ENCODE results near the gene CARD8. TPM values are rescaled to one million over a fixed set of nuclear protein-coding genes. Genes with fewer than 3 reads are reported as not detected.

Gene CARD8
- total and polyA plus RNA-seq, 5 donors from 2014 or later = 85.9 to 179 (median 91.9) TPM

DNA sequence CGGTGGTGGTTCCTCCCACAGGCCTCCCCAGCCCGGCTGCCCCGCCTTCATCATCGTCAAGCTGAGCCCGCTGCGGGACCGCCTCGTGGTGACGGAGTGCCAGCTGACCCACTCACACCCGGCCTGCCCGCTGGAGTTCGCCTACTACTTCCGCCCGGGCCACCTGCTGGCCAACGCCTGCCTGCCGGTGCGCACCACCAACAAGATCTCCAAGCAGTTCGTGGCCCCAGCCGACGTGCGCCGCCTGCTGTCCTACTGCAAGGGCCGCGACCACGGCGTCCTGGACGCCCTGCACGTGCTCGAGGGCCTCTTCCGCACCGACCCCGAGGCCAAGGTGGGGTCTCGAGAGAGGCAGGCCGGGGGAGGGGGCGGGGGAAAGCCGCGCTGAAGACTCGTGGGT is 73.3 kb downstream of the CARD8 start:
- no peak overlapping the region for H3K4me3 Mint-ChIP-seq
- no peaks in the 10 kb centered on the region for H3K36me3 ChIP-seq (ENCODE audit: control insufficient read depth, insufficient read depth, low read length)
- no peak for DNase-seq
- peaks cover 0 to 3% (median 0%) of the 10 kb centered on the region in 4 donors for H3K4me1 Mint-ChIP-seq
- H3K27me3 ChIP-seq (ENCODE audit: control insufficient read depth, insufficient read depth, low read length) = no peaks in the 10 kb centered on the region
- no peaks in the 10 kb centered on the region for H3K27me3 Mint-ChIP-seq
- H3K36me3 Mint-ChIP-seq = peaks cover 22% of the 10 kb centered on the region
- no peaks in the 10 kb centered on the region for H3K4me1 ChIP-seq (ENCODE audit: control insufficient read depth, insufficient read depth, low read length, poor library complexity, severe bottlenecking)
- no peak overlapping the region for H3K27ac ChIP-seq (ENCODE audit: insufficient read depth, low read length, poor library complexity, severe bottlenecking)
- no peak overlapping the region for H3K4me3 ChIP-seq (ENCODE audit: low read depth, low read length)
- no peak overlapping the region for H3K27ac Mint-ChIP-seq
- peaks cover 5 to 11% of the 10 kb centered on the region in 2 experiments for H3K9me3 ChIP-seq (ENCODE audit: control insufficient read depth in 2 of 2, low read length in 2 of 2)
- peaks cover 0 to 9% (median 2%) of the 10 kb centered on the region in 7 donors for H3K9me3 Mint-ChIP-seq
- no peak for ATAC-seq (ENCODE audit: low read depth in 2 of 2)

GRCh38 chr19:48181505-48181904 is 74.2 kb downstream of the CARD8 start:
- H3K36me3 Mint-ChIP-seq = peaks cover 23% of the 10 kb centered on the region
- peaks cover 0 to 9% (median 2%) of the 10 kb centered on the region in 7 donors for H3K9me3 Mint-ChIP-seq
- H3K27me3 Mint-ChIP-seq = no peaks in the 10 kb centered on the region
- no peak overlapping the region for H3K4me3 Mint-ChIP-seq
- peaks cover 0 to 3% (median 0%) of the 10 kb centered on the region in 4 donors for H3K4me1 Mint-ChIP-seq
- Histone ChIP-seq H3K36me3 (ENCODE audit: control insufficient read depth, insufficient read depth, low read length) (no peaks in the 10 kb centered on the region), H3K27me3 (ENCODE audit: control insufficient read depth, insufficient read depth, low read length) (no peaks in the 10 kb centered on the region), H3K9me3 (ENCODE audit: control insufficient read depth in 2 of 2, low read length in 2 of 2) (peaks cover 5 to 11% of the 10 kb centered on the region in 2 experiments), H3K4me3 (ENCODE audit: low read depth, low read length) (no peak overlapping the region), H3K27ac (ENCODE audit: insufficient read depth, low read length, poor library complexity, severe bottlenecking) (no peak overlapping the region), H3K4me1 (ENCODE audit: control insufficient read depth, insufficient read depth, low read length, poor library complexity, severe bottlenecking) (no peaks in the 10 kb centered on the region)
- H3K27ac Mint-ChIP-seq = no peak overlapping the region
- DNase-seq (no peak), ATAC-seq (ENCODE audit: low read depth in 2 of 2) (no peak)

DNA sequence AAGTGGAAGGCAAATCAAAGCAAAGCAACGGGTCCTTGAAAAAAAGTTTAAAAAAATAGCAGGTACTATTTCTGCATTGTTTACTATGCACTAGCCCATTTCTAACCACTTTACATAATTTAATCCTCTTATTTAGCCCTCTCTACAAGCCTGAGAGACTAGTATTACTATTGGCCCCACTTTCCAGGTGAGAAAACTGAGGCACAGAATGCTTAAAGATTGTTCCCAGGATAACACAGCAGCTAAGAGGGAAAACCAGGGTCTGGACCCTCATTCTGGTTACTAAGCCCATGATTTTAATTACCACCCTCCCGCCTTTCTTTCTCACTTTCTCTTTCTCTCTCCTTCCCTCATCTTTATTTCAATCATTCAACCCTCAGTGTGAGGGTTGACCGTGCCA is 79.5 kb downstream of the CARD8 start:
- Histone ChIP-seq H3K4me3 (ENCODE audit: low read depth, low read length) (no peak overlapping the region), H3K4me1 (ENCODE audit: control insufficient read depth, insufficient read depth, low read length, poor library complexity, severe bottlenecking) (peaks cover 7% of the 10 kb centered on the region), H3K9me3 (ENCODE audit: control insufficient read depth in 2 of 2, low read length in 2 of 2) (peaks cover 0 to 3% of the 10 kb centered on the region in 2 experiments), H3K27ac (ENCODE audit: insufficient read depth, low read length, poor library complexity, severe bottlenecking) (no peak overlapping the region), H3K27me3 (ENCODE audit: control insufficient read depth, insufficient read depth, low read length) (no peaks in the 10 kb centered on the region), H3K36me3 (ENCODE audit: control insufficient read depth, insufficient read depth, low read length) (peaks cover 18% of the 10 kb centered on the region)
- Mint-ChIP-seq H3K9me3 (peaks cover 0 to 2% (median under 1%) of the 10 kb centered on the region in 7 donors), H3K27ac (peak overlapping the region in 1 of 3 donors; percentile 77), H3K4me1 (peaks cover 0 to 15% (median 4%) of the 10 kb centered on the region in 4 donors), H3K36me3 (peaks cover 36% of the 10 kb centered on the region), H3K4me3 (no peak overlapping the region), H3K27me3 (no peaks in the 10 kb centered on the region)
- ATAC-seq (ENCODE audit: low read depth in 2 of 2) = no peak
- no peak for DNase-seq

GRCh38 chr19:48175578-48175977 is 80.1 kb downstream of the CARD8 start:
- Mint-ChIP-seq H3K4me1 (peaks cover 0 to 20% (median 9%) of the 10 kb centered on the region in 4 donors), H3K9me3 (peaks cover 0 to 2% (median 0%) of the 10 kb centered on the region in 7 donors), H3K27me3 (no peaks in the 10 kb centered on the region), H3K36me3 (peaks cover 37% of the 10 kb centered on the region), H3K27ac (peak overlapping the region in 1 of 3 donors; percentile 66), H3K4me3 (peak overlapping the region in 2 of 4 donors; percentile 43 to 62)
- Histone ChIP-seq H3K36me3 (ENCODE audit: control insufficient read depth, insufficient read depth, low read length) (peaks cover 18% of the 10 kb centered on the region), H3K9me3 (ENCODE audit: control insufficient read depth in 2 of 2, low read length in 2 of 2) (no peaks in the 10 kb centered on the region), H3K27me3 (ENCODE audit: control insufficient read depth, insufficient read depth, low read length) (no peaks in the 10 kb centered on the region), H3K4me1 (ENCODE audit: control insufficient read depth, insufficient read depth, low read length, poor library complexity, severe bottlenecking) (peaks cover 12% of the 10 kb centered on the region), H3K4me3 (ENCODE audit: low read depth, low read length) (no peak overlapping the region), H3K27ac (ENCODE audit: insufficient read depth, low read length, poor library complexity, severe bottlenecking) (no peak overlapping the region)
- DNase-seq (no peak), ATAC-seq (ENCODE audit: low read depth in 2 of 2) (no peak)

DNA sequence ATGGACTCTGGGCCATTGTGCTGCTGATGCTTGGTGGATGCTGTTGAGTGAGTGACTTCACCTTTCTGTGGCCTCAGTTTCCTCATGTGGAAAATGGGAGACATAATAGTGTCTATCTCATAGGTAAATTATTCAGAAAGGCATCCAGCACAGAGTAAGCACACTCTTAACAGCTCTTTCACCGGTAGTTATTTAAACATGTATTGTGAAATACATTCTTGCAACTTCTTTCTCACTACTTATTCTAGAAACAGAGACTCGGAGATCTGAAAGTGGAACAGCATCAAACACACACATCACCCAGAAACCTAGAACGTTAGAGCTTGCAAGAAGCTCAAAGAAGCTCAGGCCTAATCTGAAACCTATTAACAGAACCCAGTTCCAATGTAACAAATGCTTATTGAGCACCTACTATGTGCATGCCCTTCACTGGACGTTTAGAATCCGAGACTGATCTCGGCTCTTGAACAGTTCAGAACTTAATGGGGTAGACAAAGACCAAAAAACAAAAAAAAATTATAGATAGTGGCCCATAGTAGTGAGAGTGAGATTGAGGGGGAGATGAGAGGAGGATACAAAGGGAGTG is 81.2 kb downstream of the CARD8 start:
- Mint-ChIP-seq H3K27ac (peak overlapping the region in 1 of 3 donors; percentile 66), H3K4me3 (peak overlapping the region in 2 of 4 donors; percentile 62), H3K36me3 (peaks cover 33% of the 10 kb centered on the region), H3K4me1 (peaks cover 5 to 26% (median 10%) of the 10 kb centered on the region in 4 donors), H3K9me3 (no peaks in the 10 kb centered on the region), H3K27me3 (no peaks in the 10 kb centered on the region)
- peaks cover 18% of the 10 kb centered on the region for H3K36me3 ChIP-seq (ENCODE audit: control insufficient read depth, insufficient read depth, low read length)
- no peak overlapping the region for H3K4me3 ChIP-seq (ENCODE audit: low read depth, low read length)
- ATAC-seq (ENCODE audit: low read depth in 2 of 2) (no peak), DNase-seq (no peak)
- no peaks in the 10 kb centered on the region for H3K27me3 ChIP-seq (ENCODE audit: control insufficient read depth, insufficient read depth, low read length)
- no peak overlapping the region for H3K27ac ChIP-seq (ENCODE audit: insufficient read depth, low read length, poor library complexity, severe bottlenecking)
- H3K4me1 ChIP-seq (ENCODE audit: control insufficient read depth, insufficient read depth, low read length, poor library complexity, severe bottlenecking) = peaks cover 12% of the 10 kb centered on the region
- no peaks in the 10 kb centered on the region for H3K9me3 ChIP-seq (ENCODE audit: control insufficient read depth in 2 of 2, low read length in 2 of 2)

DNA sequence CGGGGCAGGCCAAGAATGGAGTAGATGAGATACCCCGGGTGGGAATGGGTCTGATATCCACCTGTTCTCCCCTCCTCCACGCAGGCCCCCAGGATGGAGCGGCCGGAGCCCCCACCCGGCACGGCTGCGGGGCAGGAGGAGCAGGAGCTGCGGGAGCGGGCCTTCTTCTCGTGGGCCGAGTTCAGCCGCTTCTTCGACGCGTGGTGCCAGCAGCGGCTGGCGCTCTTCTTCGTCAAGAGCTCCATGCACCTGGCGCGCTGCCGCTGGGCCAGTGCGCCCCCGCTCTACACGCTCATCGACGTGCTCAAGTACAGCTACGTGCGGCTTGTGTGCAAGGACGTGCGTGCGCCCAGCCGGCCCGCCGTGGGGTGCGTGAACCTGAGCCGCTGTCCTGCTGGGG is 84.0 kb downstream of the CARD8 start:
- Mint-ChIP-seq H3K27ac (no peak overlapping the region), H3K4me3 (peak overlapping the region; percentile 95 to 98 (median 96)), H3K9me3 (no peaks in the 10 kb centered on the region), H3K36me3 (peaks cover 33% of the 10 kb centered on the region), H3K4me1 (peaks cover 5 to 40% (median 20%) of the 10 kb centered on the region in 4 donors), H3K27me3 (no peaks in the 10 kb centered on the region)
- peaks cover 19% of the 10 kb centered on the region for H3K4me1 ChIP-seq (ENCODE audit: control insufficient read depth, insufficient read depth, low read length, poor library complexity, severe bottlenecking)
- no peaks in the 10 kb centered on the region for H3K27me3 ChIP-seq (ENCODE audit: control insufficient read depth, insufficient read depth, low read length)
- no peak overlapping the region for H3K27ac ChIP-seq (ENCODE audit: insufficient read depth, low read length, poor library complexity, severe bottlenecking)
- H3K9me3 ChIP-seq (ENCODE audit: control insufficient read depth in 2 of 2, low read length in 2 of 2) = no peaks in the 10 kb centered on the region
- ATAC-seq (ENCODE audit: low read depth in 2 of 2) = no peak
- H3K4me3 ChIP-seq (ENCODE audit: low read depth, low read length) = no peak overlapping the region
- peaks cover 18% of the 10 kb centered on the region for H3K36me3 ChIP-seq (ENCODE audit: control insufficient read depth, insufficient read depth, low read length)
- DNase-seq = no peak

GRCh38 chr19:48170817-48171347 is 84.8 kb downstream of the CARD8 start:
- H3K27me3 Mint-ChIP-seq = no peaks in the 10 kb centered on the region
- H3K27ac Mint-ChIP-seq = peak overlapping the region; percentile 86 to 97 (median 95)
- Histone ChIP-seq H3K9me3 (ENCODE audit: control insufficient read depth in 2 of 2, low read length in 2 of 2) (no peaks in the 10 kb centered on the region), H3K27me3 (ENCODE audit: control insufficient read depth, insufficient read depth, low read length) (no peaks in the 10 kb centered on the region), H3K4me1 (ENCODE audit: control insufficient read depth, insufficient read depth, low read length, poor library complexity, severe bottlenecking) (peaks cover 19% of the 10 kb centered on the region), H3K4me3 (ENCODE audit: low read depth, low read length) (peak overlapping the region; percentile 64), H3K27ac (ENCODE audit: insufficient read depth, low read length, poor library complexity, severe bottlenecking) (peak overlapping the region; percentile 94), H3K36me3 (ENCODE audit: control insufficient read depth, insufficient read depth, low read length) (peaks cover 18% of the 10 kb centered on the region)
- H3K36me3 Mint-ChIP-seq = peaks cover 28% of the 10 kb centered on the region
- ATAC-seq (ENCODE audit: low read depth in 2 of 2) (no peak), DNase-seq (no peak)
- H3K9me3 Mint-ChIP-seq = no peaks in the 10 kb centered on the region
- peak overlapping the region; percentile 95 to 98 (median 96) for H3K4me3 Mint-ChIP-seq
- H3K4me1 Mint-ChIP-seq = peaks cover 5 to 40% (median 19%) of the 10 kb centered on the region in 4 donors

Measured in CD4-positive, CD25-positive, alpha-beta regulatory T cell (primary cell).